Immature natural killer cell (primary cell): ENCODE results near the gene ZNF208. TPM values are rescaled to one million over a fixed set of nuclear protein-coding genes. Genes with fewer than 3 reads are reported as not detected.
"Not testable (repeated sequence)": the region's sequence is repeated elsewhere in the genome, so short reads cannot be mapped to it uniquely, and the experiment has no call there.

Experiments
- DNase-seq, 3 donors: peaks; one replicate each; pipeline ENCODE4 v3.0.0; 2022; ENCODE audit warnings: mixed read lengths in 1 of 3
- H3K27ac Mint-ChIP-seq, 6 donors: one replicate each; pipeline ENCODE4 v1.8.0; 2020; ENCODE audit warnings: mixed read lengths in 6 of 6, mild to moderate bottlenecking in 5 of 6, inconsistent platforms in 4 of 6, moderate library complexity in 3 of 6
- H3K27me3 Mint-ChIP-seq, 3 donors: one replicate each; pipeline ENCODE4 v1.8.0; 2020 to 2021; ENCODE audit warnings: low read depth in 3 of 3, mild to moderate bottlenecking in 3 of 3, mixed read lengths in 3 of 3, moderate library complexity in 3 of 3, inconsistent platforms in 1 of 3
- H3K36me3 Mint-ChIP-seq, 3 donors: one replicate each; pipeline ENCODE4 v1.8.0; 2020; ENCODE audit warnings: mixed read lengths in 3 of 3, inconsistent platforms in 2 of 3, mild to moderate bottlenecking in 2 of 3
- H3K4me1 Mint-ChIP-seq, 2 donors: one replicate each; pipeline ENCODE4 v1.8.0; 2020; ENCODE audit warnings: inconsistent platforms in 2 of 2, mild to moderate bottlenecking in 2 of 2, mixed read lengths in 2 of 2, moderate library complexity in 1 of 2
- H3K4me3 Mint-ChIP-seq, 5 donors: one replicate each; pipeline ENCODE4 v1.8.0; 2020; ENCODE audit warnings: mild to moderate bottlenecking in 5 of 5, mixed read lengths in 5 of 5, inconsistent platforms in 3 of 5, moderate library complexity in 3 of 5
- H3K9me3 Mint-ChIP-seq, 6 donors: one replicate each; pipeline ENCODE4 v1.8.0; 2020; ENCODE audit warnings: mild to moderate bottlenecking in 6 of 6, mixed read lengths in 6 of 6, inconsistent platforms in 4 of 6, moderate library complexity in 3 of 6
- polyA plus RNA-seq, 3 donors: library from polyadenylated mRNA; unstranded; fragments of 300-500 nt; fragmentation: Illumina TruSeq; gene quantifications; one replicate each; pipeline ENCODE4 v1.2.3, GENCODE V29; 2021

Gene ZNF208
- polyA plus RNA-seq = under 1 TPM in 2 of 3 donors, not detected in 1; 0.46 to 0.62 TPM

GRCh38 chr19:22010437-22011143 lies at the start of gene ZNF208:
TSS of gene ZNF208 (minus strand) at chr19:22010943. CDS start at chr19:22010794, 149 bp downstream.
- not testable (repeated sequence) for H3K27me3 Mint-ChIP-seq, H3K36me3 Mint-ChIP-seq, H3K4me1 Mint-ChIP-seq, H3K27ac Mint-ChIP-seq
- DNase-seq = peak in 2 of 3 donors; percentile 11 to 14
- H3K4me3 Mint-ChIP-seq = peak within 1 kb of the TSS; percentile 52 to 69 (median 61)
- H3K9me3 Mint-ChIP-seq = peaks cover 11 to 41% (median 30%) of the 10 kb centered on the region in 6 donors

GRCh38 chr19:22052644-22053013 lies 41.9 kb upstream of the ZNF208 start:
- Mint-ChIP-seq H3K27me3 (peaks cover 0 to 5% (median 0%) of the 10 kb centered on the region in 3 donors), H3K9me3 (peaks cover 0 to 3% (median 0%) of the 10 kb centered on the region in 6 donors), H3K27ac (peak overlapping the region; percentile 85 to 93 (median 89)), H3K4me3 (peak overlapping the region; percentile 94 to 97 (median 96)), H3K4me1 (peaks cover 7 to 8% of the 10 kb centered on the region in 2 donors), H3K36me3 (peaks cover 0 to 7% (median 3%) of the 10 kb centered on the region in 3 donors)
- peak in 1 of 3 donors; percentile 1 for DNase-seq

GRCh38 chr19:22041151-22041550 lies 30.4 kb upstream of the ZNF208 start:
- not testable (repeated sequence) for H3K4me3 Mint-ChIP-seq, DNase-seq, H3K9me3 Mint-ChIP-seq, H3K27ac Mint-ChIP-seq, H3K27me3 Mint-ChIP-seq, H3K36me3 Mint-ChIP-seq, H3K4me1 Mint-ChIP-seq

- H3K27me3 Mint-ChIP-seq = peaks cover 0 to 1% (median 0%) of the 10 kb centered on the region in 3 donors
Observed at GRCh38 chr19:22030680-22031079, 19.9 kb upstream of the ZNF208 start.

GRCh38 chr19:22026687-22027086 lies 15.9 kb upstream of the ZNF208 start:
- Mint-ChIP-seq H3K36me3 (no peaks in the 10 kb centered on the region), H3K27me3 (peaks cover 1 to 5% (median 2%) of the 10 kb centered on the region in 3 donors), H3K4me1 (no peaks in the 10 kb centered on the region), H3K4me3 (no peak overlapping the region), H3K9me3 (peaks cover 2 to 41% (median 10%) of the 10 kb centered on the region in 6 donors), H3K27ac (no peak overlapping the region)
- no peak for DNase-seq

More at GRCh38 chr19:22030680-22031079, 19.9 kb upstream of the ZNF208 start:
- no peak for DNase-seq
- no peak overlapping the region for H3K27ac Mint-ChIP-seq
- H3K9me3 Mint-ChIP-seq = peaks cover 2 to 38% (median 7%) of the 10 kb centered on the region in 6 donors
- H3K4me3 Mint-ChIP-seq = no peak overlapping the region
- H3K4me1 Mint-ChIP-seq = no peaks in the 10 kb centered on the region
- no peaks in the 10 kb centered on the region for H3K36me3 Mint-ChIP-seq

- not testable (repeated sequence) for DNase-seq, H3K27ac Mint-ChIP-seq, H3K27me3 Mint-ChIP-seq, H3K4me1 Mint-ChIP-seq, H3K36me3 Mint-ChIP-seq, H3K4me3 Mint-ChIP-seq
- H3K9me3 Mint-ChIP-seq = peaks cover 2 to 41% (median 10%) of the 10 kb centered on the region in 6 donors
Observed at GRCh38 chr19:22025539-22025938, 14.8 kb upstream of the ZNF208 start.

- H3K36me3 Mint-ChIP-seq = peaks cover 0 to 19% (median 5%) of the 10 kb centered on the region in 3 donors
- no peak overlapping the region for H3K4me3 Mint-ChIP-seq
- peaks cover 37 to 78% (median 66%) of the 10 kb centered on the region in 6 donors for H3K9me3 Mint-ChIP-seq
- no peak for DNase-seq
- no peaks in the 10 kb centered on the region for H3K4me1 Mint-ChIP-seq
- no peak overlapping the region for H3K27ac Mint-ChIP-seq
- H3K27me3 Mint-ChIP-seq = no peaks in the 10 kb centered on the region
Observed at GRCh38 chr19:21970466-21970865, 40.3 kb downstream of the ZNF208 start.

GRCh38 chr19:21947775-21948174 lies 63.0 kb downstream of the ZNF208 start:
- Mint-ChIP-seq H3K4me1 (no peaks in the 10 kb centered on the region), H3K36me3 (peaks cover 0 to 17% (median 0%) of the 10 kb centered on the region in 3 donors), H3K4me3 (no peak overlapping the region), H3K27me3 (peaks cover 0 to 2% (median 0%) of the 10 kb centered on the region in 3 donors), H3K27ac (no peak overlapping the region), H3K9me3 (peaks cover 17 to 56% (median 44%) of the 10 kb centered on the region in 6 donors)
- no peak for DNase-seq

- Mint-ChIP-seq H3K4me1 (no peaks in the 10 kb centered on the region), H3K4me3 (no peak overlapping the region), H3K27ac (no peak overlapping the region), H3K36me3 (no peaks in the 10 kb centered on the region), H3K9me3 (peaks cover 0 to 10% (median 10%) of the 10 kb centered on the region in 6 donors), H3K27me3 (peaks cover 0 to 3% (median 0%) of the 10 kb centered on the region in 3 donors)
- DNase-seq = no peak
Observed at GRCh38 chr19:21940684-21941083, 70.1 kb downstream of the ZNF208 start.

GRCh38 chr19:21934593-21934992 lies 76.2 kb downstream of the ZNF208 start:
- Mint-ChIP-seq H3K36me3 (no peaks in the 10 kb centered on the region), H3K27ac (no peak overlapping the region), H3K27me3 (peaks cover 0 to 3% (median 0%) of the 10 kb centered on the region in 3 donors), H3K4me1 (no peaks in the 10 kb centered on the region), H3K4me3 (no peak overlapping the region), H3K9me3 (peaks cover 2 to 29% (median 7%) of the 10 kb centered on the region in 6 donors)
- DNase-seq = no peak

- H3K27me3 Mint-ChIP-seq = peaks cover 0 to 3% (median 0%) of the 10 kb centered on the region in 3 donors
- H3K4me3 Mint-ChIP-seq = no peak overlapping the region
- H3K4me1 Mint-ChIP-seq = no peaks in the 10 kb centered on the region
- no peak overlapping the region for H3K27ac Mint-ChIP-seq
- DNase-seq = no peak
- H3K9me3 Mint-ChIP-seq = peaks cover 4 to 29% (median 8%) of the 10 kb centered on the region in 6 donors
- H3K36me3 Mint-ChIP-seq = no peaks in the 10 kb centered on the region
Observed at GRCh38 chr19:21934131-21934530, 76.6 kb downstream of the ZNF208 start.

GRCh38 chr19:21922276-21922675 lies 88.5 kb downstream of the ZNF208 start:
- no peaks in the 10 kb centered on the region for H3K4me1 Mint-ChIP-seq
- peaks cover 0 to 2% (median 0%) of the 10 kb centered on the region in 3 donors for H3K27me3 Mint-ChIP-seq
- no peak overlapping the region for H3K27ac Mint-ChIP-seq
- H3K4me3 Mint-ChIP-seq = no peak overlapping the region
- H3K9me3 Mint-ChIP-seq = peaks cover 0 to 37% (median 19%) of the 10 kb centered on the region in 6 donors
- no peak for DNase-seq
- H3K36me3 Mint-ChIP-seq = no peaks in the 10 kb centered on the region

- no peak for DNase-seq
- Mint-ChIP-seq H3K4me1 (no peaks in the 10 kb centered on the region), H3K27me3 (peaks cover 0 to 2% (median 0%) of the 10 kb centered on the region in 3 donors), H3K4me3 (no peak overlapping the region), H3K9me3 (peaks cover 0 to 42% (median 19%) of the 10 kb centered on the region in 6 donors), H3K36me3 (no peaks in the 10 kb centered on the region), H3K27ac (no peak overlapping the region)
Observed at GRCh38 chr19:21921691-21922180, 89.0 kb downstream of the ZNF208 start.

- no peak for DNase-seq
- H3K27me3 Mint-ChIP-seq = peaks cover 0 to 2% (median 1%) of the 10 kb centered on the region in 3 donors
- no peaks in the 10 kb centered on the region for H3K36me3 Mint-ChIP-seq
- no peak overlapping the region for H3K27ac Mint-ChIP-seq
- H3K4me1 Mint-ChIP-seq = no peaks in the 10 kb centered on the region
- no peak overlapping the region for H3K4me3 Mint-ChIP-seq
- peaks cover 1 to 33% (median 11%) of the 10 kb centered on the region in 6 donors for H3K9me3 Mint-ChIP-seq
Observed at GRCh38 chr19:21915411-21915810, 95.3 kb downstream of the ZNF208 start.
